ENCODE results near the gene ATP5PB.

ATP5PB gene

DNA sequence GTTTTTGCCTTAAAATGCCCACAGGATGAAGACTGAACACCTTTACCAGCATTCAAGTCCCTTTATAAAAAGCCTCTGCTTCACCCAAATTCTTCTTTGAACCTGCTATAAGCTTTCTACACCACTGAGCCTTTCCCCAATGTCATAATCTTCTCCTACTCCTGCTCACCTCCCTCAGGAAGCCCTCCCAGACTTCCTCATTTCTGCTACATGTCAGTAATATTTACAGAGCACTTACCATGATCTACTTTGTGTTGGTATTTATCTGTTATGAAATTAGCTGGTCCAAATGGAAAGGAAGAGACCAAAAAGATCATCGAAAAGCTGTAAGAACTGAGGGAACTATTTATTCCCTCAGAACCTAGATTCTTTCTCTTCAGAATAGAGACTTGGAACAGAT, 30.2 kb upstream of the ATP5PB start:
- no peaks in the 10 kb centered on the region for H3K4me1 ChIP-seq (ENCODE audit: low read length)
- H4K20me1 ChIP-seq (ENCODE audit: insufficient read depth, low read length) = no peaks in the 10 kb centered on the region
- no peak overlapping the region for H2AFZ ChIP-seq (ENCODE audit: low read length)
- no peaks in the 10 kb centered on the region for H3F3A ChIP-seq (ENCODE audit: insufficient read depth, low read length)
- H3K27ac ChIP-seq (ENCODE audit: low read length) = no peak overlapping the region
- H3K4me3 ChIP-seq (ENCODE audit: low read length) = no peak overlapping the region
- no peak overlapping the region for H3K9ac ChIP-seq (ENCODE audit: low read length)
- no peak overlapping the region for H3K4me2 ChIP-seq (ENCODE audit: low read depth, low read length)
- H3K79me2 ChIP-seq (ENCODE audit: low read length) = no peaks in the 10 kb centered on the region
- no peaks in the 10 kb centered on the region for H3K9me2 ChIP-seq (replicated peaks; ENCODE audit: insufficient read depth, low read length)
- no peaks in the 10 kb centered on the region for H3K9me3 ChIP-seq (replicated peaks; ENCODE audit: insufficient read depth, low read length)
- H3K36me3 ChIP-seq (replicated peaks; ENCODE audit: insufficient read depth, low read length) = no peaks in the 10 kb centered on the region
- DNase-seq = no peak
- TF ChIP-seq EZH2 (optimal IDR thresholded peaks at IDR 0.05; ENCODE audit: low read depth, low read length) (no peak), EZH2phosphoT487 (IDR thresholded peaks at IDR 0.05; ENCODE audit: low read length) (no peak)
- TF ChIP-seq, protein P1, sequence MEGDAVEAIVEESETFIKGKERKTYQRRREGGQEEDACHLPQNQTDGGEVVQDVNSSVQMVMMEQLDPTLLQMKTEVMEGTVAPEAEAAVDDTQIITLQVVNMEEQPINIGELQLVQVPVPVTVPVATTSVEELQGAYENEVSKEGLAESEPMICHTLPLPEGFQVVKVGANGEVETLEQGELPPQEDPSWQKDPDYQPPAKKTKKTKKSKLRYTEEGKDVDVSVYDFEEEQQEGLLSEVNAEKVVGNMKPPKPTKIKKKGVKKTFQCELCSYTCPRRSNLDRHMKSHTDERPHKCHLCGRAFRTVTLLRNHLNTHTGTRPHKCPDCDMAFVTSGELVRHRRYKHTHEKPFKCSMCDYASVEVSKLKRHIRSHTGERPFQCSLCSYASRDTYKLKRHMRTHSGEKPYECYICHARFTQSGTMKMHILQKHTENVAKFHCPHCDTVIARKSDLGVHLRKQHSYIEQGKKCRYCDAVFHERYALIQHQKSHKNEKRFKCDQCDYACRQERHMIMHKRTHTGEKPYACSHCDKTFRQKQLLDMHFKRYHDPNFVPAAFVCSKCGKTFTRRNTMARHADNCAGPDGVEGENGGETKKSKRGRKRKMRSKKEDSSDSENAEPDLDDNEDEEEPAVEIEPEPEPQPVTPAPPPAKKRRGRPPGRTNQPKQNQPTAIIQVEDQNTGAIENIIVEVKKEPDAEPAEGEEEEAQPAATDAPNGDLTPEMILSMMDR (IDR thresholded peaks at IDR 0.05; ENCODE audit: low read length) = no peak
- H3K27me3 ChIP-seq (replicated peaks; ENCODE audit: insufficient read depth, low read length) = no peaks in the 10 kb centered on the region

DNA sequence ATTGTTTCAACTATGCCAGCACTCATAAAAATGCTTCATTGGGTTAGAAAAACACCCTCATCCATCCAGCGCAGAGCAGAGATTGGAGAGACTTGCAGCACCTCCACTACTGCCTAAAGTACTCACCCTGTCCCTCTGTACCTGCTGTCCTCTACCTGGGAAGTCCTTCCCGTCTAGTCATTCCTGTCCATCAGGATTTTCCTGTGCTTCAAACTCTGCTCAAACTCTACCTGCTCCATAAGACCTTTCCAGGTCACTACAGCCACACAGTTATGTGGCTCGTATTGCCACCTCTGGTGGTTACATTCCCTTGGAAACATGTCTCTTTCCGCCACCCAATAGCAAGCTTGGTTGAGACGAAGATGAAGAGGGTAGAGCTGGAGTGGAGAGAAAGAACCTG, 28.9 kb upstream of the ATP5PB start:
- Histone ChIP-seq H3K4me3 (ENCODE audit: low read length) (no peak overlapping the region), H3K4me2 (ENCODE audit: low read depth, low read length) (no peak overlapping the region), H3K27me3 (replicated peaks; ENCODE audit: insufficient read depth, low read length) (no peaks in the 10 kb centered on the region), H3F3A (ENCODE audit: insufficient read depth, low read length) (no peaks in the 10 kb centered on the region), H3K9me3 (replicated peaks; ENCODE audit: insufficient read depth, low read length) (no peaks in the 10 kb centered on the region), H3K9ac (ENCODE audit: low read length) (no peak overlapping the region), H2AFZ (ENCODE audit: low read length) (no peak overlapping the region), H3K27ac (ENCODE audit: low read length) (no peak overlapping the region), H3K4me1 (ENCODE audit: low read length) (no peaks in the 10 kb centered on the region), H3K9me2 (replicated peaks; ENCODE audit: insufficient read depth, low read length) (no peaks in the 10 kb centered on the region), H4K20me1 (ENCODE audit: insufficient read depth, low read length) (no peaks in the 10 kb centered on the region), H3K36me3 (replicated peaks; ENCODE audit: insufficient read depth, low read length) (no peaks in the 10 kb centered on the region), H3K79me2 (ENCODE audit: low read length) (no peaks in the 10 kb centered on the region)
- DNase-seq = no peak
- TF ChIP-seq, protein P1 (IDR thresholded peaks at IDR 0.05; ENCODE audit: low read length) = no peak
- no peak for TF ChIP-seq EZH2 (optimal IDR thresholded peaks at IDR 0.05; ENCODE audit: low read depth, low read length)
- TF ChIP-seq EZH2phosphoT487 (IDR thresholded peaks at IDR 0.05; ENCODE audit: low read length) = no peak

DNA sequence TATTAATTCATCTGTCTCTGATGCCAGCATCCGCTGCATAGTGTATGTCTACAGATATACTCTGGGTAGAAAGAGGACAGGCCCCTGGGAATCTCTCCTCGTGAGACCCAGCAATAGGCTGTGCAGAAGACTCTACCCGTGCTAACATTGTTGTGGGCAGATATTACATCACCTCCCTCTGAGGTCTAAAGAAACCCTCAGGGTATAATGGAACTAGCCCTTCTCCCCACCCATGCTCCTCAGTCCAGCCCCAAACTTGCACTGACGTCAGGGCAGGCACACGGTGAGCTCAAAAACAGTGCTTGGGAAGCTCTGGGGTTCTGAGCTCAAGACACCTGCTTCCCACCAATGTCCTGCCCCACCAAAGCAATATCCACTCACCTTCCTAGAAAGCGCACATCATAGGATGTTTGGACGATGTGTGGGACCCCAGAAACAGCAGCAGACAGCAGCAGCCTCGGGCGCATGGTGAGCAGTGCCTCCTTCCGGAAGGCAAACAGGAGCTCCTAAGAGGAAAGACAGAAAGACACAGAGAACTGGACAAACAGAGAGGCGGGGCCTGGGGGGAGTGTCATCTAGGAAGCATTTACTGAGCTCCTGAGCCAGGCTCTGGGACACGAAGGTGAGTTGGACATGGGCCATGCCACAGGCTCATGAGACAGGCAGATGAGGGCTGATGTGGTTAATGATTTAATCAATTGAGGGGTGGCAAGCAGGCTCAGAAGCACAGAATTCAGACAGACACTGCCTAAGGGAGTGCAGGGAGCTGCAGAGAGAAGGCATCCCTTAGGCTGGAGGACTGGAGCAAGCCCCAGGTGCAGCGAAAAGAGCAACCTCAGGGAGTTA, 26.5 kb upstream of the ATP5PB start:
- H3K9me3 ChIP-seq (replicated peaks; ENCODE audit: insufficient read depth, low read length) = no peaks in the 10 kb centered on the region
- no peak overlapping the region for H3K27ac ChIP-seq (ENCODE audit: low read length)
- H3K79me2 ChIP-seq (ENCODE audit: low read length) = no peaks in the 10 kb centered on the region
- H3K4me2 ChIP-seq (ENCODE audit: low read depth, low read length) = no peak overlapping the region
- TF ChIP-seq, protein P1 (IDR thresholded peaks at IDR 0.05; ENCODE audit: low read length) = no peak
- TF ChIP-seq EZH2 (optimal IDR thresholded peaks at IDR 0.05; ENCODE audit: low read depth, low read length) (no peak), EZH2phosphoT487 (IDR thresholded peaks at IDR 0.05; ENCODE audit: low read length) (no peak)
- H3F3A ChIP-seq (ENCODE audit: insufficient read depth, low read length) = no peaks in the 10 kb centered on the region
- no peak overlapping the region for H3K4me3 ChIP-seq (ENCODE audit: low read length)
- no peaks in the 10 kb centered on the region for H3K4me1 ChIP-seq (ENCODE audit: low read length)
- H3K9ac ChIP-seq (ENCODE audit: low read length) = no peak overlapping the region
- no peak overlapping the region for H2AFZ ChIP-seq (ENCODE audit: low read length)
- DNase-seq = no peak
- H4K20me1 ChIP-seq (ENCODE audit: insufficient read depth, low read length) = no peaks in the 10 kb centered on the region
- H3K36me3 ChIP-seq (replicated peaks; ENCODE audit: insufficient read depth, low read length) = no peaks in the 10 kb centered on the region
- H3K9me2 ChIP-seq (replicated peaks; ENCODE audit: insufficient read depth, low read length) = no peaks in the 10 kb centered on the region
- H3K27me3 ChIP-seq (replicated peaks; ENCODE audit: insufficient read depth, low read length) = no peaks in the 10 kb centered on the region
